GM12892 (cell line): Measurements from ENCODE around the gene ZNF366.

Experiments
- POLR2A ChIP-seq: IDR thresholded peaks from 2 replicates; pipeline ENCODE4 v1.6.1; 2011; ENCODE audit warnings: low read depth, low read length, control low read depth
- POLR2AphosphoS5 ChIP-seq: IDR thresholded peaks from 2 replicates; pipeline ENCODE4 v1.6.1; 2011; ENCODE audit warnings: low read depth, low read length, control low read depth
- TAF1 ChIP-seq: IDR thresholded peaks from 2 replicates; pipeline ENCODE4 v1.6.1; 2011; ENCODE audit warnings: low read depth, mild to moderate bottlenecking, control low read depth, low read length, borderline replicate concordance

DNA sequence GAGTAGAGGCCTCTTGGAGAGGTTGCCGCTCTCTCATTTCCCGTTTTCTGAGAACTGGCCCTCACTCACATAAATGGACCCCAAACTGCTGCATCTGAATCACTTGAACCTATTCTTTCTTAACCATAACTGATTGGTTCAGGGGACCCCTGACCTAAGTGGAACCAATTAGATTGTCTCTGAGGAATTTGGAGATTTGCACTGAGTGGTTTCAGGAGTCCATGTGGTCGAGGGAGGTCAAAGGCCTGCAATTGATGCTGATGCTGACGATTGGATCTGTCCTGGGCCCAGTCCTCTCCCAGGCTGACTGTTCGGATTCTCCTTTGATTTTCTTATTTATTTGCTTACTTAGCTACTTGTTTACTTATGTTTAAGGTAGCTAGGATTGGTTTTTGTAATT, 99.1 kb downstream of the ZNF366 start:
- TF ChIP-seq TAF1 (no peak), POLR2AphosphoS5 (no peak), POLR2A (no peak)
